PC-9 (cell line): ENCODE data around the gene CMTM8. TPM values are rescaled to one million over a fixed set of nuclear protein-coding genes. Genes with fewer than 3 reads are reported as not detected.

Source experiments
- BruUV-seq: library from RNA; stranded (reverse); fragments of 400-500 nt; replicated peaks from 2 replicates; lab custom pipeline; 2021; lab: Mats Ljungman, UMichigan
- CTCF ChIA-PET: fragments of 300-600 bp; sonication (Branson Sonifier 250); formaldehyde crosslinking; loops from one replicate; lab custom pipeline; 2022; ENCODE audit warnings: antibody characterized with exemption; lab: Charles Lee
- POLR2A ChIA-PET: fragments of 300-600 bp; sonication (Branson Sonifier 250); formaldehyde crosslinking; loops from one replicate; lab custom pipeline; 2022; ENCODE audit warnings: antibody characterized with exemption; ENCODE audit not compliant: unreplicated experiment; lab: Charles Lee
- DNase-seq, 2 experiments: peaks; one replicate each; pipeline versions ENCODE4 v3.0.0 to v3.0.0-alpha.2; 2015 to 2022; ENCODE audit warnings: mixed read lengths in 1 of 2
- H2AFZ ChIP-seq: fragments of 200-600 bp; sonication (generic); 2 replicates; pipeline ENCODE4 v1.8.1; 2017; ENCODE audit warnings: antibody characterized with exemption
- H3F3A ChIP-seq: fragments of 200-600 bp; sonication (generic); 2 replicates; pipeline ENCODE4 v1.8.1; 2017; ENCODE audit warnings: antibody characterized with exemption, mild to moderate bottlenecking, low read depth; ENCODE audit not compliant: insufficient read depth
- H3K27ac ChIP-seq: fragments of 200-600 bp; sonication (generic); 2 replicates; pipeline ENCODE4 v1.6.1; 2016; ENCODE audit warnings: mixed run types
- H3K27me3 ChIP-seq: fragments of 200-600 bp; sonication (generic); 2 replicates; pipeline ENCODE4 v1.6.1; 2016; ENCODE audit warnings: low read depth, mixed run types; ENCODE audit not compliant: insufficient read depth
- H3K36me3 ChIP-seq: fragments of 200-600 bp; sonication (generic); 2 replicates; pipeline ENCODE4 v1.6.1; 2016; ENCODE audit warnings: low read depth, mixed run types
- H3K4me1 ChIP-seq: fragments of 200-600 bp; sonication (generic); replicated peaks from 2 replicates; pipeline ENCODE4 v1.6.1; 2016; ENCODE audit warnings: mixed run types; ENCODE audit not compliant: insufficient read depth
- H3K4me2 ChIP-seq: fragments of 200-600 bp; sonication (generic); 2 replicates; pipeline ENCODE4 v1.6.1; 2017; ENCODE audit warnings: mixed run types
- H3K4me3 ChIP-seq: fragments of 200-600 bp; sonication (generic); 2 replicates; pipeline ENCODE4 v1.6.1; 2016; ENCODE audit warnings: mixed run types
- H3K79me2 ChIP-seq: fragments of 200-600 bp; sonication (generic); 2 replicates; pipeline ENCODE4 v1.6.1; 2017; ENCODE audit warnings: low read depth, mixed run types
- H3K9me2 ChIP-seq: fragments of 200-600 bp; sonication (generic); 2 replicates; pipeline ENCODE4 v1.8.1; 2017; ENCODE audit warnings: mild to moderate bottlenecking; ENCODE audit not compliant: insufficient read depth
- H3K9me3 ChIP-seq: fragments of 200-600 bp; sonication (generic); 2 replicates; pipeline ENCODE4 v1.8.1; 2016; ENCODE audit warnings: low read depth; ENCODE audit not compliant: insufficient read depth
- H4K20me1 ChIP-seq: fragments of 200-600 bp; sonication (generic); 2 replicates; pipeline ENCODE4 v1.8.1; 2017; ENCODE audit not compliant: insufficient read depth
- EZH2 ChIP-seq: fragments of 200-600 bp; sonication (generic); IDR thresholded peaks from 2 replicates; pipeline ENCODE4 v1.8.0; 2017; ENCODE audit warnings: antibody characterized with exemption, low read depth
- intact Hi-C: fragments of 100-400 bp; cut with micrococcal nuclease; formaldehyde crosslinking; loops from one replicate; pipeline ENCODE4 v1.10.0; 2022; ENCODE audit not compliant: unreplicated experiment
- total RNA-seq: library from RNA; stranded (reverse); gene quantifications from 2 replicates; pipeline ENCODE4 v1.2.3, GENCODE V29; 2021
- TF ChIP-seq, protein P1 (sequence below): fragments of 200-600 bp; sonication (generic); conservative IDR thresholded peaks from 2 replicates; pipeline ENCODE4 v1.6.1; 2017; ENCODE audit warnings: mixed run types, antibody characterized with exemption, mild to moderate bottlenecking, moderate library complexity

The CMTM8 gene
- total RNA-seq, 1 experiment from 2014 or later = 17.8 TPM

GRCh38 chr3:32325201-32325600 lies 86.7 kb downstream of the CMTM8 start:
- POLR2A ChIA-PET = no interaction called here
- Histone ChIP-seq H3K27ac (no peak overlapping the region), H3F3A (no peaks in the 10 kb centered on the region), H3K9me2 (no peaks in the 10 kb centered on the region), H3K4me3 (no peak overlapping the region), H4K20me1 (no peaks in the 10 kb centered on the region), H2AFZ (no peak overlapping the region), H3K4me2 (no peak overlapping the region), H3K36me3 (no peaks in the 10 kb centered on the region), H3K79me2 (no peaks in the 10 kb centered on the region), H3K9me3 (no peaks in the 10 kb centered on the region), H3K4me1 (no peaks in the 10 kb centered on the region), H3K27me3 (no peaks in the 10 kb centered on the region)
- TF ChIP-seq, protein P1, sequence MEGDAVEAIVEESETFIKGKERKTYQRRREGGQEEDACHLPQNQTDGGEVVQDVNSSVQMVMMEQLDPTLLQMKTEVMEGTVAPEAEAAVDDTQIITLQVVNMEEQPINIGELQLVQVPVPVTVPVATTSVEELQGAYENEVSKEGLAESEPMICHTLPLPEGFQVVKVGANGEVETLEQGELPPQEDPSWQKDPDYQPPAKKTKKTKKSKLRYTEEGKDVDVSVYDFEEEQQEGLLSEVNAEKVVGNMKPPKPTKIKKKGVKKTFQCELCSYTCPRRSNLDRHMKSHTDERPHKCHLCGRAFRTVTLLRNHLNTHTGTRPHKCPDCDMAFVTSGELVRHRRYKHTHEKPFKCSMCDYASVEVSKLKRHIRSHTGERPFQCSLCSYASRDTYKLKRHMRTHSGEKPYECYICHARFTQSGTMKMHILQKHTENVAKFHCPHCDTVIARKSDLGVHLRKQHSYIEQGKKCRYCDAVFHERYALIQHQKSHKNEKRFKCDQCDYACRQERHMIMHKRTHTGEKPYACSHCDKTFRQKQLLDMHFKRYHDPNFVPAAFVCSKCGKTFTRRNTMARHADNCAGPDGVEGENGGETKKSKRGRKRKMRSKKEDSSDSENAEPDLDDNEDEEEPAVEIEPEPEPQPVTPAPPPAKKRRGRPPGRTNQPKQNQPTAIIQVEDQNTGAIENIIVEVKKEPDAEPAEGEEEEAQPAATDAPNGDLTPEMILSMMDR = no peak
- TF ChIP-seq EZH2 = no peak
- intact Hi-C loops = no loop called here
- CTCF ChIA-PET = no interaction called here
- no peak for DNase-seq
- no TSS peak for BruUV-seq

DNA sequence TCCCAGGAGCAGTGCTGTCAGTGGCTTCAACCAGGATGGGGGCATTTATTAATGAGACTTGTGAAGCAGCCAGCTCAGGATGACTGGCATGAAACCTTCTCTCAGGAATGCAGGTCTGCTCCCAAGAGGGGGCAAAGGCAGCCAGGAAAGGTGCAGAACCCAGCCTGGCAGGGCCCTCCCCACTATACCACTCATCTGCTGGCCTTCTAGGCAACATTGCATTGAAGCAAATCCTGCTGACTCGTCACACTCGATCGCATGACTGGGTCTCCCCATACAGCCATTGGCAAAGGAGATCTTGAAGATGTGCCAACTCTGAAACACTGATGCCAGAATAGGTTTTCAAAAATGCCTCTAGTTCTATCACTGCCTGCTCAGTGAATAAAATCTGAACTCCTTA lies 87.4 kb downstream of the CMTM8 start:
- no peak overlapping the region for H2AFZ ChIP-seq
- no peak overlapping the region for H3K4me2 ChIP-seq
- TF ChIP-seq EZH2 = no peak
- TF ChIP-seq, protein P1 = no peak
- H3K9me2 ChIP-seq = no peaks in the 10 kb centered on the region
- no peak for DNase-seq
- no peaks in the 10 kb centered on the region for H3K4me1 ChIP-seq
- no peaks in the 10 kb centered on the region for H3K27me3 ChIP-seq
- no TSS peak for BruUV-seq
- intact Hi-C loops = no loop called here
- CTCF ChIA-PET = no interaction called here
- H3K36me3 ChIP-seq = no peaks in the 10 kb centered on the region
- no peak overlapping the region for H3K27ac ChIP-seq
- POLR2A ChIA-PET = no interaction called here
- H3K79me2 ChIP-seq = no peaks in the 10 kb centered on the region
- H3F3A ChIP-seq = no peaks in the 10 kb centered on the region
- H4K20me1 ChIP-seq = no peaks in the 10 kb centered on the region
- no peak overlapping the region for H3K4me3 ChIP-seq
- H3K9me3 ChIP-seq = no peaks in the 10 kb centered on the region

- no TSS peak for BruUV-seq
- H3K4me2 ChIP-seq = no peak overlapping the region
- intact Hi-C loops = no loop called here
These were observed 88.3 kb downstream of the CMTM8 start for GRCh38 chr3:32326795-32327194.

More at GRCh38 chr3:32326795-32327194, 88.3 kb downstream of the CMTM8 start:
- no peaks in the 10 kb centered on the region for H3K36me3 ChIP-seq
- no peak for TF ChIP-seq EZH2
- TF ChIP-seq, protein P1 = no peak
- no peaks in the 10 kb centered on the region for H3K79me2 ChIP-seq
- ChIA-PET POLR2A (no interaction called here), CTCF (no interaction called here)
- H4K20me1 ChIP-seq = no peaks in the 10 kb centered on the region
- H3K4me3 ChIP-seq = no peak overlapping the region
- no peak overlapping the region for H2AFZ ChIP-seq
- H3K4me1 ChIP-seq = no peaks in the 10 kb centered on the region
- H3K9me3 ChIP-seq = no peaks in the 10 kb centered on the region
- H3F3A ChIP-seq = no peaks in the 10 kb centered on the region
- no peaks in the 10 kb centered on the region for H3K9me2 ChIP-seq
- no peak overlapping the region for H3K27ac ChIP-seq
- no peaks in the 10 kb centered on the region for H3K27me3 ChIP-seq
- DNase-seq = no peak
